Keratinocyte (primary cell): ENCODE data around the gene CFAP20DC.

Experiments
- EZH2 ChIP-seq: IDR thresholded peaks from one replicate; pipeline ENCODE4 v1.6.1; 2012; ENCODE audit warnings: inconsistent platforms, mild to moderate bottlenecking, low read length, moderate library complexity
- TF ChIP-seq, protein P1 (sequence below), 3 experiments: IDR thresholded peaks in 1 of 3; conservative IDR thresholded peaks in 1 of 3; optimal IDR thresholded peaks in 1 of 3; 2 replicates in 2 of 3; 3 replicates in 1 of 3; pipeline versions ENCODE3 to v1.5.1; 2011; ENCODE audit warnings: low read length in 3 of 3, mild to moderate bottlenecking in 3 of 3, moderate library complexity in 2 of 3, control low read depth in 1 of 3, inconsistent platforms in 1 of 3; ENCODE audit not compliant: insufficient read depth in 2 of 3; ENCODE audit errors: extremely low read depth in 1 of 3

DNA sequence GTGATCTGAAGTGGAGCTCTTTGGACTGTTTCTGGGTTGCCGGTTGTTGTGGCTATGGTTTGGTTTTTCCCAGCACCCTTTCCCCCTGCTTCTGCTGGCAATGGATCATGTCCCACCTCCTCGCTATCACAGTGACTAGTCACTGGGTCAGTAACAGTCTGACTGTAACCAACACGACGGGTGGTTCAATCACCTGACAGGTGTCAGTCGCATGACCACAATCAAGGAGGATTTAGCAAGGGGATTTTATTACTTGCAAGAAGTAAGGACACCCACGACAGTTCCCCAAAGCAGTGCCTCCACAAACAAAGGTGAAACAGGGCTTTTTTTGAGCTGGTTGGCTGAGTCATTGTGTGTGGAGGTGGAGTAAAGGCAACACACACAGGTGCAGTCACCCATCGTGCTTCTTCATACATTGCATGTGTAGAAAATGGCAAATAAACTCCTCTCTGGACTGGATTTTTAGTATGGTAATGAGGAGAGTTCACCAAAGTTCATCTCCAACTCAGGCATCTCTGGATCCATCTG is 324.4 kb downstream of the CFAP20DC start:
- TF ChIP-seq, protein P1, sequence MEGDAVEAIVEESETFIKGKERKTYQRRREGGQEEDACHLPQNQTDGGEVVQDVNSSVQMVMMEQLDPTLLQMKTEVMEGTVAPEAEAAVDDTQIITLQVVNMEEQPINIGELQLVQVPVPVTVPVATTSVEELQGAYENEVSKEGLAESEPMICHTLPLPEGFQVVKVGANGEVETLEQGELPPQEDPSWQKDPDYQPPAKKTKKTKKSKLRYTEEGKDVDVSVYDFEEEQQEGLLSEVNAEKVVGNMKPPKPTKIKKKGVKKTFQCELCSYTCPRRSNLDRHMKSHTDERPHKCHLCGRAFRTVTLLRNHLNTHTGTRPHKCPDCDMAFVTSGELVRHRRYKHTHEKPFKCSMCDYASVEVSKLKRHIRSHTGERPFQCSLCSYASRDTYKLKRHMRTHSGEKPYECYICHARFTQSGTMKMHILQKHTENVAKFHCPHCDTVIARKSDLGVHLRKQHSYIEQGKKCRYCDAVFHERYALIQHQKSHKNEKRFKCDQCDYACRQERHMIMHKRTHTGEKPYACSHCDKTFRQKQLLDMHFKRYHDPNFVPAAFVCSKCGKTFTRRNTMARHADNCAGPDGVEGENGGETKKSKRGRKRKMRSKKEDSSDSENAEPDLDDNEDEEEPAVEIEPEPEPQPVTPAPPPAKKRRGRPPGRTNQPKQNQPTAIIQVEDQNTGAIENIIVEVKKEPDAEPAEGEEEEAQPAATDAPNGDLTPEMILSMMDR (optimal IDR thresholded peaks at IDR 0.05 in 1 of 3, IDR thresholded peaks at IDR 0.05 in 1 of 3, conservative IDR thresholded peaks at IDR 0.05 in 1 of 3; ENCODE audit: extremely low read depth in 1 of 3, insufficient read depth in 2 of 3, low read length in 3 of 3): no peak
- no peak for TF ChIP-seq EZH2
